BJ (cell line): Measurements from ENCODE around the gene TRNAU1AP. TPM values are rescaled to one million over a fixed set of nuclear protein-coding genes. Genes with fewer than 3 reads are reported as not detected.
"Not testable (repeated sequence)": the region's sequence is repeated elsewhere in the genome, so short reads cannot be mapped to it uniquely, and the experiment has no call there.

Experiments
- CTCF ChIA-PET: fragments of 350-600 bp; formaldehyde crosslinking; extraction: SDS; loops from one replicate; lab custom pipeline; 2021; ENCODE audit warnings: antibody characterized with exemption, inconsistent platforms; lab: Yijun Ruan, JAX
- POLR2A ChIA-PET: fragments of 300-600 bp; sonication (Branson Sonifier 250); formaldehyde crosslinking; extraction: SDS; loops from one replicate; lab custom pipeline; 2021; ENCODE audit warnings: antibody characterized with exemption; lab: Charles Lee
- DNase-seq: peaks from one replicate; pipeline ENCODE4 v3.0.0-alpha.2; 2011; ENCODE audit warnings: low read depth
- H3K27me3 ChIP-seq: 2 replicates; pipeline ENCODE4 v1.6.0; 2011; ENCODE audit warnings: low read length; ENCODE audit not compliant: control insufficient read depth, insufficient read depth
- H3K36me3 ChIP-seq: 2 replicates; pipeline ENCODE4 v1.5.1; 2011; ENCODE audit warnings: low read length; ENCODE audit not compliant: control insufficient read depth, insufficient read depth
- H3K4me3 ChIP-seq: 2 replicates; pipeline ENCODE4 v1.5.1; 2011; ENCODE audit warnings: low read depth, mild to moderate bottlenecking, control low read depth, low read length
- polyA plus RNA-seq: library from polyadenylated mRNA; depleted of rRNA; stranded (reverse); fragments of >200 nt; gene quantifications from 2 replicates; pipeline ENCODE4 v1.2.3, GENCODE V29; 2011
- TF ChIP-seq, protein P1 (sequence below): IDR thresholded peaks from 2 replicates; pipeline ENCODE4 v1.5.1; 2011; ENCODE audit warnings: low read depth, mild to moderate bottlenecking, control low read depth, inconsistent platforms, low read length, moderate library complexity; ENCODE audit not compliant: insufficient read depth

TRNAU1AP gene
- polyA plus RNA-seq, 1 experiment, result 26.6 TPM

DNA sequence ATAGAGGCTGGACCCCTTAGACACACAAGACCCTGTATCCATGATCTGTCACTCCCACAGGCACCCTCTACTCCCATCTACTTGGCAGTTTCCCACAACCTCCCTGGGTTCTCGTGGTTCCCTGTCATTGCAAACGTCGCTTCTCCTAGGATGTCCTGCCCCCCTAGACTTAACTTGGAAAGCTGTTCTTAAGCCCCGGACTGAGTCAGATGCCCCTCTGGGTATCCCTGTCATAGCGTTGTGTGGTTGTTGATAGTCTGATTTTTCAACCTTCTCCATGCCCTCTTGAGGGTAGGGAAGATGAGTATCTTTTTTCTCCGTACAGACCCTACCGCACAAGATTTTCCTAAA lies 35.3 kb upstream of the TRNAU1AP start:
- Histone ChIP-seq H3K4me3 (peak overlapping the region; percentile 45; the same call in 1 of the 2 replicates), H3K36me3 (no peaks in the 10 kb centered on the region; the same call in 1 of the 2 replicates), H3K27me3 (no peaks in the 10 kb centered on the region)
- TF ChIP-seq, protein P1, sequence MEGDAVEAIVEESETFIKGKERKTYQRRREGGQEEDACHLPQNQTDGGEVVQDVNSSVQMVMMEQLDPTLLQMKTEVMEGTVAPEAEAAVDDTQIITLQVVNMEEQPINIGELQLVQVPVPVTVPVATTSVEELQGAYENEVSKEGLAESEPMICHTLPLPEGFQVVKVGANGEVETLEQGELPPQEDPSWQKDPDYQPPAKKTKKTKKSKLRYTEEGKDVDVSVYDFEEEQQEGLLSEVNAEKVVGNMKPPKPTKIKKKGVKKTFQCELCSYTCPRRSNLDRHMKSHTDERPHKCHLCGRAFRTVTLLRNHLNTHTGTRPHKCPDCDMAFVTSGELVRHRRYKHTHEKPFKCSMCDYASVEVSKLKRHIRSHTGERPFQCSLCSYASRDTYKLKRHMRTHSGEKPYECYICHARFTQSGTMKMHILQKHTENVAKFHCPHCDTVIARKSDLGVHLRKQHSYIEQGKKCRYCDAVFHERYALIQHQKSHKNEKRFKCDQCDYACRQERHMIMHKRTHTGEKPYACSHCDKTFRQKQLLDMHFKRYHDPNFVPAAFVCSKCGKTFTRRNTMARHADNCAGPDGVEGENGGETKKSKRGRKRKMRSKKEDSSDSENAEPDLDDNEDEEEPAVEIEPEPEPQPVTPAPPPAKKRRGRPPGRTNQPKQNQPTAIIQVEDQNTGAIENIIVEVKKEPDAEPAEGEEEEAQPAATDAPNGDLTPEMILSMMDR, result no peak
- DNase-seq, result no peak
- ChIA-PET POLR2A (no interaction called here), CTCF (interaction anchor here (0.6 to 2.3 kb wide), 7 partner anchors 9 to 189 kb away, joined by 3 to 25 read pairs (median 4); partner anchors contain the start of gene MED18)

DNA sequence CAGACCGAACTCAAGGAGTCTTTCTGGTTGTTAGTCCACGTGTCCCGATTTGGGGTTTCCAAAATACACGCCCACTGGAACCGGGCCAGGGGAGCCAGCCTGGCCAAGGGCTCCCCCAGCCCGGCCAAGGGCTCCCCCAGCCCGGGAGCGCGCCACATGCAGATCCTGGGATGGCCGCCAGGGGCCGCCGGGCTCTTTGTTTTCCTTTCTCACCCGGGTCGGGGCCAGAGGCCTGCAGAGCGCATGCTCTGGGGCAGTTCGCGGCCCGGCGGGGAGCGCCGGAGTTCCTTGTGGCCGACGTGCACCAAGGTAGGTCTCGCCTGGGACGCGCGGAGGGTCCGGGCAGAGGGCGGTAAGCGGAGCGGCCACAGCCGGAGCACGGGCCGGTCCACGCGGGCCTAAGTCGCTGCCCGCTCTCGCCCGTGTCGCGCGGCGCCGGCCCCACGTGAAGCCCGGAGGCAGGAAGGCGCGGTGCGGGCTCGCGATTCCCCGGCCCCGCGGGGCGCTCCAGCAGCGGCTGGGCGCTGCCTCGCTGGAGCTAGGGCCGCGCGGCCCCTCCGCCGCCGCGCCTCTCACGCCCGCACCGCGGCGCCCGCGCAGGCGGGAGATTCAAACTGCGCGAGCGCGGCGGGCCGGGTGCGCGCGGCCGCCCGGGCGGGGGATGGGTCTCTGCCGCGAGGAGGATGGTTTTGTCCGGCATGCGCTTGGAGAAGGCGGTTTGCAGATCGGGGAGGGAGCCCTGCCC lies 34.7 kb upstream of the TRNAU1AP start:
- H3K36me3 ChIP-seq, result no peaks in the 10 kb centered on the region; the same call in 1 of the 2 replicates
- CTCF ChIA-PET, result interaction anchor here (0.6 to 2.3 kb wide), 13 partner anchors 8 to 359 kb away, joined by 3 to 25 read pairs (median 4); no protein-coding TSS in a partner anchor
- DNase-seq, result peak; percentile 35
- H3K4me3 ChIP-seq, result peak overlapping the region; percentile 45
- POLR2A ChIA-PET, result interaction anchor here (0.8 kb wide), 1 partner anchor 63 kb away, joined by 3 read pairs; no protein-coding TSS in a partner anchor
- TF ChIP-seq, protein P1, result peak; percentile 97
- no peaks in the 10 kb centered on the region for H3K27me3 ChIP-seq

DNA sequence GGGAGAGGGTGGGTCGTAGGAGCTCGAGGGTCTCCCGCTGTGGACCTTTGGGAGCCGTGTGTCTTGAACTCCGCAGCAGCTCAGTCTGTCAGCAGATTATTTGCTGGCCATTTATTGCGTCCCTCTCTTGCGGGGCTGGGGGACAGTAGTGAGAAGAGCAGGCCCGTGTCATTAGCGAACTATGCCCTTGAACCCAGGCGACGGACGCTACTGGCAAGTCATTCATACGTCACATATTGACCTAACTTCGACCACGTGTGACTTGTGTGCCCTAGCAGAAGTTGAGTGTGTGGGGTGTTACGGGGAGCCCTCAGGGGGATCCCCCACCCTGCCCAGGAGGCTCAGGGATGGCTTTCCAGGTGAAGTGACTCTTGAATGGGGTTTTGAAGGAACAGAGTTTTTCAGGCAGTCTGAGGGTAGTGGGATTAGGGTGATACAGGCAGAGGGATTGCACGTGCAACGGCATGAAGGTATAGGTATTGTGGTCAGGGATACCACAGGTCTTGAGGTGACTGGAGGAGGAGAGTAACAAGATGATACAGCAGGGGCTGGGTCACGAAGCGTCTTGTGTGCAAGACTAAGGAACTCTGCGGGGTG lies 34.0 kb upstream of the TRNAU1AP start:
- TF ChIP-seq, protein P1, result no peak
- CTCF ChIA-PET, result interaction anchor here (0.6 to 2.3 kb wide), 12 partner anchors 8 to 359 kb away, joined by 3 to 25 read pairs (median 4); no protein-coding TSS in a partner anchor
- POLR2A ChIA-PET, result interaction anchor here (0.8 kb wide), 1 partner anchor 63 kb away, joined by 3 read pairs; no protein-coding TSS in a partner anchor
- DNase-seq, result no peak
- Histone ChIP-seq H3K36me3 (no peaks in the 10 kb centered on the region; the same call in 1 of the 2 replicates), H3K27me3 (no peaks in the 10 kb centered on the region), H3K4me3 (peak overlapping the region; percentile 45)

DNA sequence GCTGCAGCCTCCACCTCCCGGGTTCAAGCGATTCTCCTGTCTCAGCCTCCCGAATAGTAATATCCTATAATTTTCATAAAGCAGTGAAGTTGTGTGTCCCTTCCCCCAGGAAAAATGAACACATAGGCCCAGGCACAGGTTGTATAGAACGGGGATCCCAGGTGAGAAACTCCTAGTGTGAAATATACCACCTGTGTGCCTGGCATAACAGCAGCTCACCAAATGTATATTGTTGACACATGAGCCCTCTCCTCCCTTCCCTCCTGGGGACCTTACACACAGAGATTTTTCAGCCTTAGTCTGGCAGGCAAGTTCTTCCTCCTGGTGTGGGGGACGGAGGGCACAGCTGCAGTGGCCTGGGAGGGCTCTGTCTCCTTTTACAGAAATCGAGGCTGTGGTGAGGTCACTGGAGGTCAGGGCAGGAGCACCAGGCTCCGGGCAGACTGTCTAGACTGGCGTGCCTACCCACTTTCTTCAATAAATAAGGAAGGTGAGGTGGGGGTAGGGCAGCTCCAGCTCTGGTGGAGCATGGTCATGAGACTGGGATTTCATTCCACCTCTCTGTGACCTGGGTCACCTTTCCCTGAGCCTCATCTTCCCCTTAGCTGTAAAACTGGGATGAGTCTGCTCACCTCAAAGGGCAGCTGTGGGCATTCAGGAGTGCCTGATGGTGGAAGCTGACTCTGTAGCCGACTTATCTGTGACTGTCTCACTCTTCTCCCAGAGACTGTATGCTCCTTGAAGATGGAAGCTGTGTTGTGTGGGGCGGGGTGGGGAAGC lies 32.7 kb upstream of the TRNAU1AP start:
- CTCF ChIA-PET, result interaction anchor here (0.6 to 3.1 kb wide), 3 partner anchors 10 to 161 kb away, joined by 3 to 8 read pairs (median 3); no protein-coding TSS in a partner anchor
- DNase-seq, result no peak
- TF ChIP-seq, protein P1, result no peak
- Histone ChIP-seq H3K27me3 (no peaks in the 10 kb centered on the region), H3K4me3 (no peak overlapping the region), H3K36me3 (no peaks in the 10 kb centered on the region)
- POLR2A ChIA-PET, result no interaction called here

DNA sequence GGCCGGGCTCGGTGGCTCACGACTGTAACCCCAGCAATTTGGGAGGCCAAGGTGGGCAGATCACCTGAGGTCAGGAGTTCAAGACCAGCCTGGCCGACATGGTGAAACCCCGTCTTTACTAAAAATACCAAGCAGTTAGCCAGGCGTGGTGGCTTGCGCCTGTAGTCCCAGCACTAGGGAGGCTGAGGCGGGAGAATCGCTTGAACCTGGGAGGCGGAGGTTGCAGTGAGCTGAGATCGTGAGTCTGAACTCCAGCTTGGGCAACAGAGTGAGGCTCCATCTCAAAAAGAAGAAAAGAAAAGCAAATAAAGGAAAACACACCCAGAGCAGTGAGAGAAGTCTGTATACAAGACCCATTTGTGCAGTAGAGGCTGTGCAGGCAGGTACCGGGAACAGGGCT lies 32.1 kb upstream of the TRNAU1AP start:
- CTCF ChIA-PET, result interaction anchor here (0.6 to 3.1 kb wide), 2 partner anchors 9 to 161 kb away, joined by 3 to 8 read pairs; no protein-coding TSS in a partner anchor
- H3K36me3 ChIP-seq, H3K27me3 ChIP-seq, H3K4me3 ChIP-seq, DNase-seq, POLR2A ChIA-PET: not testable (repeated sequence)
